H1 (cell line): ENCODE data around the gene AAMDC. TPM values are rescaled to one million over a fixed set of nuclear protein-coding genes. Genes with fewer than 3 reads are reported as not detected.

ENCODE experiments used
- CTCF ChIA-PET: fragments of 300-600 bp; sonication (Branson Sonifier 250); formaldehyde crosslinking; loops from one replicate; lab custom pipeline; 2021; ENCODE audit not compliant: partially characterized antibody; lab: Charles Lee
- POLR2A ChIA-PET: fragments of 300-600 bp; sonication (Branson Sonifier 250); formaldehyde crosslinking; loops from one replicate; lab custom pipeline; 2021; ENCODE audit warnings: inconsistent platforms; ENCODE audit not compliant: partially characterized antibody; lab: Charles Lee
- DNase-seq, 2 experiments: peaks; one replicate each; pipeline versions ENCODE4 v3.0.0 to v3.0.0-alpha.2; 2010 to 2022; ENCODE audit warnings: low spot score in 2 of 2, low read depth in 1 of 2, mixed read lengths in 1 of 2
- FAIRE-seq: peaks from 2 replicates; lab custom pipeline; 2011; peaks lifted over from hg19 to GRCh38; lab: Jason Lieb, UNC
- H2AFZ ChIP-seq: 2 replicates; pipeline ENCODE4 v1.8.1; 2012; ENCODE audit warnings: low read length, inconsistent platforms
- H2AK5ac ChIP-seq: 2 replicates; pipeline ENCODE4 v1.6.1; 2013; ENCODE audit warnings: low read depth, low read length
- H2BK120ac ChIP-seq: replicated peaks from 2 replicates; pipeline ENCODE3; 2013; ENCODE audit warnings: low read depth, low read length, inconsistent platforms
- H2BK12ac ChIP-seq: 2 replicates; pipeline ENCODE4 v1.6.1; 2013; ENCODE audit warnings: low read depth, low read length
- H2BK15ac ChIP-seq: 2 replicates; pipeline ENCODE4 v1.6.1; 2013; ENCODE audit warnings: low read length
- H2BK20ac ChIP-seq: 2 replicates; pipeline ENCODE4 v1.6.1; 2013; ENCODE audit warnings: low read length
- H2BK5ac ChIP-seq: 2 replicates; pipeline ENCODE4 v1.6.1; 2013; ENCODE audit warnings: low read depth, low read length
- H3K14ac ChIP-seq: 2 replicates; pipeline ENCODE4 v1.6.1; 2013; ENCODE audit warnings: inconsistent platforms; ENCODE audit not compliant: insufficient read length
- H3K18ac ChIP-seq: 2 replicates; pipeline ENCODE4 v1.6.1; 2013; ENCODE audit warnings: low read length; ENCODE audit errors: extremely low read depth
- H3K23ac ChIP-seq: 2 replicates; pipeline ENCODE4 v1.6.1; 2013; ENCODE audit warnings: inconsistent platforms; ENCODE audit not compliant: insufficient read length
- H3K23me2 ChIP-seq: 2 replicates; pipeline ENCODE4 v1.6.1; 2013; ENCODE audit warnings: low read depth, low read length
- H3K27ac ChIP-seq: 2 replicates; pipeline ENCODE4 v1.6.1; 2011; ENCODE audit warnings: low read depth, low read length, inconsistent platforms
- H3K27me3 ChIP-seq, 4 experiments: replicated peaks in 1 of 4; 1 replicate in 1 of 4; 2 replicates in 3 of 4; pipeline versions ENCODE4 v1.6.1 to v1.8.1; 2011 to 2013; ENCODE audit warnings: low read length in 3 of 4, mild to moderate bottlenecking in 3 of 4, inconsistent platforms in 2 of 4, mixed read lengths in 2 of 4, moderate library complexity in 1 of 4; ENCODE audit not compliant: control insufficient read depth in 3 of 4, insufficient read depth in 3 of 4; ENCODE audit errors: extremely low read depth in 1 of 4
- H3K36me3 ChIP-seq, 4 experiments: 2 replicates each; pipeline versions ENCODE4 v1.6.1 to v1.8.1; 2011 to 2013; ENCODE audit warnings: mild to moderate bottlenecking in 4 of 4, low read length in 3 of 4, moderate library complexity in 2 of 4, control low read depth in 1 of 4, inconsistent platforms in 1 of 4; ENCODE audit not compliant: insufficient read depth in 4 of 4, control insufficient read depth in 2 of 4
- H3K4ac ChIP-seq: replicated peaks from 2 replicates; pipeline ENCODE3; 2013; ENCODE audit warnings: low read length, low read depth, mixed read lengths, inconsistent platforms; ENCODE audit not compliant: insufficient read length
- H3K4me1 ChIP-seq, 4 experiments: replicated peaks in 1 of 4; 1 replicate in 1 of 4; 2 replicates in 3 of 4; pipeline versions ENCODE4 v1.6.1 to v1.8.1; 2011 to 2013; ENCODE audit warnings: low read length in 3 of 4, inconsistent platforms in 2 of 4, mixed read lengths in 1 of 4; ENCODE audit not compliant: insufficient read depth in 4 of 4, control insufficient read depth in 3 of 4
- H3K4me2 ChIP-seq, 2 experiments: 2 replicates each; pipeline versions ENCODE4 v1.6.1 to v1.8.1; 2011 to 2013; ENCODE audit warnings: low read depth in 2 of 2, low read length in 2 of 2, control low read depth in 1 of 2, inconsistent platforms in 1 of 2, mild to moderate bottlenecking in 1 of 2; ENCODE audit not compliant: insufficient read depth in 1 of 2
- H3K4me3 ChIP-seq, 4 experiments: fragments of 200-600, 300-600 bp in 1 of 4; sonication (generic), shearing (Covaris generic), sonication (Bioruptor Twin) in 1 of 4; 2 replicates each; pipeline versions ENCODE4 v1.5.1 to v1.8.1; 2011 to 2016; ENCODE audit warnings: low read length in 4 of 4, low read depth in 3 of 4, control low read depth in 2 of 4, inconsistent platforms in 2 of 4, mild to moderate bottlenecking in 2 of 4, mixed read lengths in 1 of 4, moderate library complexity in 1 of 4; ENCODE audit not compliant: insufficient read depth in 2 of 4; ENCODE audit errors: extremely low read depth in 1 of 4
- H3K56ac ChIP-seq: replicated peaks from 2 replicates; pipeline ENCODE3; 2013; ENCODE audit warnings: low read depth, mild to moderate bottlenecking, mixed read lengths, low read length, inconsistent platforms; ENCODE audit not compliant: insufficient read length
- H3K79me1 ChIP-seq: 2 replicates; pipeline ENCODE4 v1.6.1; 2013; ENCODE audit warnings: low read depth, low read length, control low read depth
- H3K79me2 ChIP-seq, 2 experiments: 2 replicates each; pipeline versions ENCODE4 v1.6.1 to v1.8.1; 2012 to 2013; ENCODE audit warnings: low read length in 2 of 2, mild to moderate bottlenecking in 2 of 2, inconsistent platforms in 1 of 2; ENCODE audit not compliant: insufficient read depth in 2 of 2, control insufficient read depth in 1 of 2
- H3K9ac ChIP-seq, 4 experiments: replicated peaks in 1 of 4; 1 replicate in 1 of 4; 2 replicates in 3 of 4; pipeline versions ENCODE4 v1.6.1 to v1.8.1; 2011 to 2013; ENCODE audit warnings: low read depth in 3 of 4, low read length in 3 of 4, control low read depth in 2 of 4, mild to moderate bottlenecking in 2 of 4, moderate library complexity in 2 of 4, inconsistent platforms in 1 of 4; ENCODE audit errors: extremely low read depth in 1 of 4
- H3K9me3 ChIP-seq, 2 experiments: 2 replicates each; pipeline versions ENCODE4 v1.6.1 to v1.8.1; 2012 to 2013; ENCODE audit warnings: mild to moderate bottlenecking in 2 of 2, moderate library complexity in 2 of 2, control low read depth in 1 of 2, inconsistent platforms in 1 of 2, low read depth in 1 of 2, low read length in 1 of 2, mixed read lengths in 1 of 2; ENCODE audit not compliant: insufficient read depth in 2 of 2
- H4K20me1 ChIP-seq, 2 experiments: replicated peaks in 1 of 2; 2 replicates each; pipeline versions ENCODE3 to v1.8.1; 2011 to 2013; ENCODE audit warnings: inconsistent platforms in 2 of 2, low read length in 2 of 2, mild to moderate bottlenecking in 1 of 2; ENCODE audit not compliant: insufficient read depth in 2 of 2, control insufficient read depth in 1 of 2
- H4K5ac ChIP-seq: 2 replicates; pipeline ENCODE4 v1.6.1; 2013; ENCODE audit warnings: low read length, low read depth, mixed read lengths, inconsistent platforms; ENCODE audit not compliant: insufficient read length
- H4K8ac ChIP-seq: 2 replicates; pipeline ENCODE4 v1.8.0; 2013; ENCODE audit warnings: mild to moderate bottlenecking, moderate library complexity, low read length, inconsistent platforms; ENCODE audit not compliant: insufficient read depth; ENCODE audit errors: extremely low read depth
- H4K91ac ChIP-seq: replicated peaks from 2 replicates; pipeline ENCODE3; 2013; ENCODE audit warnings: low read length, mixed read lengths, inconsistent platforms; ENCODE audit not compliant: insufficient read length
- SIRT6 ChIP-seq: IDR thresholded peaks from one replicate; pipeline ENCODE4 v1.7.1; 2012; ENCODE audit warnings: low read length, inconsistent platforms
- TCF12 ChIP-seq: IDR thresholded peaks from 2 replicates; pipeline ENCODE4 v1.6.1; 2011; ENCODE audit warnings: low read depth, mild to moderate bottlenecking, low read length
- WGBS, 2 experiments: shearing (Covaris generic) in 1 of 2; methylation state at CpG; one replicate each; pipeline versions ENCODE4 v1.1.6 to v1.1.7; 2013 to 2015; ENCODE audit warnings: low lambda C conversion rate in 2 of 2, mixed read lengths in 2 of 2, inconsistent platforms in 1 of 2, low coverage in 1 of 2, missing lambda C conversion rate in 1 of 2; ENCODE audit not compliant: insufficient replicate concordance in 2 of 2, insufficient coverage in 1 of 2, insufficient read length in 1 of 2; ENCODE audit errors: extremely low coverage in 1 of 2, missing lambda C conversion rate in 1 of 2; 5-methylcytosine and 5-hydroxymethylcytosine counted together
- polyA plus RNA-seq, 7 experiments: library from polyadenylated mRNA; depleted of rRNA in 3 of 7; stranded (reverse) in 5 of 7; unstranded in 2 of 7; fragments of >200 nt in 5 of 7; fragments of 200-250 nt in 2 of 7; gene quantifications; 1 replicate in 5 of 7; 2 replicates in 1 of 7; 4 replicates in 1 of 7; pipeline versions ENCODE4 v1.2.1 to v1.2.3, GENCODE V29; 2011 to 2013; ENCODE audit warnings: missing spikeins in 2 of 7, mixed read lengths in 2 of 7
- total RNA-seq: library from RNA; stranded (reverse); fragmentation: NEBNext Ultra II Directional; extraction: Animal tissue kit (Norgen Biotek cat#: 25700); gene quantifications from 2 replicates; pipeline ENCODE4 v1.2.1, GENCODE V29; 2021

AAMDC gene
- total and polyA plus RNA-seq, 2 of the 8 experiments (the other 6 are each of a cell fraction or from before 2014, with no cell fraction given), result 17.2 to 19.5 TPM

DNA sequence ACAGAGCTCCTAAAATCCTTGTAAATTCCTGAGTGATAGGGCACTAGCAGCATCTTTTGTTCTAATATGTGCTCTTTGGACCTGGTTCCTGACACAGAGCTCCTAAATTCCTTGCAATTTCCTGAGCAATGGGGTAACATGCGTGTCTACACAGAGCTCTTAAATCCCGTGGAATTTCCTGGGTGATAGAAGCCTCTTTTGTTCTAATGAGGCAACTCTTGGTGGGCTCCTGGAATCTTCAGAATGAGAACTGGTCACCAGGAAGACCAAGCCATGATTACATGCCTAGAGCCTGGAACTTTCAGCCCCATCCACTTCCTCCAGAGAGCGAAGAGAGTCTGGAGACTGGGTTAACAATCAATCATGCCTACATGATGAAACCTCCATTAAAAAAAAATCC is 19.5 kb upstream of the AAMDC start:
- peaks cover 13 to 100% of the 10 kb centered on the region in 2 experiments for H3K79me2 ChIP-seq
- no peak overlapping the region for H3K14ac ChIP-seq
- 92% methylated on average over 3 of the region's 3 CpGs; no CpG with 5 or more reads in 1 of the 2 experiments for WGBS, 2 experiments
- no peak overlapping the region for H4K91ac ChIP-seq
- CTCF ChIA-PET, result interaction anchor here (1.2 to 2.0 kb wide), 6 partner anchors 8 to 182 kb away, joined by 3 to 9 read pairs (median 5); no protein-coding TSS in a partner anchor
- H4K5ac ChIP-seq, result no peak overlapping the region
- no peak overlapping the region for H2BK5ac ChIP-seq
- H3K23ac ChIP-seq, result no peak overlapping the region
- no peak overlapping the region for H2BK120ac ChIP-seq
- FAIRE-seq, result no peak
- no peak overlapping the region for H2BK20ac ChIP-seq
- no peak overlapping the region for H3K4ac ChIP-seq
- H2BK15ac ChIP-seq, result no peak overlapping the region
- no peaks in the 10 kb centered on the region for H3K9me3 ChIP-seq
- peaks cover 9% of the 10 kb centered on the region for H3K79me1 ChIP-seq
- H3K36me3 ChIP-seq, result no peaks in the 10 kb centered on the region
- no peak overlapping the region for H3K9ac ChIP-seq
- H3K27me3 ChIP-seq, result no peaks in the 10 kb centered on the region
- H3K18ac ChIP-seq, result no peak overlapping the region
- H3K56ac ChIP-seq, result no peak overlapping the region
- H4K8ac ChIP-seq, result no peak overlapping the region
- no peak for TF ChIP-seq TCF12
- no peak for TF ChIP-seq SIRT6
- H3K23me2 ChIP-seq, result no peaks in the 10 kb centered on the region
- no peak overlapping the region for H2AK5ac ChIP-seq
- H3K4me1 ChIP-seq, result 0 out of 7 replicates have a peak, but pooled peaks cover 0 to 2% (median 0%) of the 10 kb centered on the region in 4 experiments
- H2BK12ac ChIP-seq, result no peak overlapping the region
- H2AFZ ChIP-seq, result no peak overlapping the region
- H3K4me3 ChIP-seq, result no peak overlapping the region
- no peak overlapping the region for H3K4me2 ChIP-seq
- DNase-seq, result no peak
- POLR2A ChIA-PET, result interaction anchor here (1.0 to 2.2 kb wide), 2 partner anchors 18 to 164 kb away, joined by 3 to 11 read pairs; partner anchors contain the start of gene CLNS1A
- peaks cover 10 to 11% of the 10 kb centered on the region in 2 experiments for H4K20me1 ChIP-seq
- no peak overlapping the region for H3K27ac ChIP-seq
